ENCODE data around the gene GRSF1. TPM values are rescaled to one million over a fixed set of nuclear protein-coding genes. Genes with fewer than 3 reads are reported as not detected.

The GRSF1 gene
- total and polyA plus RNA-seq, 2 experiments from 2014 or later = 113 to 118 TPM

DNA sequence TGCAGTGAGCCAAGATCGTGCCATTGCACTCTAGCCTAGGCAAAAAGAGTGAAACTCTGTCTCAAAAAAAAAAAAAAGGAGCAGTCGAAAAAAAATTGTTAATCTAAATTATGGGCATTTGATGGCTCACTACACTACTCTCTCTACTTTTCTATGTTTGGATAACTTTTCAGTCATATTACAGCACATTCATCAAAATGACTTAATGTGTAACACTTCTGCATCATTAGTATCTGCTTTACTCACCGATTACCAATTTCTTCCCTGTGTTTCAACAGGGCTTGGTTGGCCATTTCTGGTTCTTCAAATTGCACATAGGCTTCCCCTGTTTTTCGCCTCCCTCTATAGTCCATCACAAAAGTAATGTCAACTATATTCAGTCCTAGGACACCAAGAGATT, 8.4 kb downstream of the GRSF1 start:
- Histone ChIP-seq H3K9me2 (ENCODE audit: insufficient read depth) (no peaks in the 10 kb centered on the region), H3K79me2 (ENCODE audit: insufficient read depth) (peaks cover 100% of the 10 kb centered on the region), H2AFZ (no peak overlapping the region), H3K4me3 (no peak overlapping the region), H3K9ac (no peak overlapping the region), H3K27ac (no peak overlapping the region), H3K4me1 (ENCODE audit: insufficient read depth) (peaks cover 2% of the 10 kb centered on the region; the same call in 1 of the 2 replicates), H3K36me3 (ENCODE audit: low read depth) (peaks cover 69% of the 10 kb centered on the region), H3K9me3 (ENCODE audit: low read depth) (no peaks in the 10 kb centered on the region), H4K20me1 (ENCODE audit: insufficient read depth) (no peaks in the 10 kb centered on the region; the same call in 1 of the 2 replicates), H3K4me2 (ENCODE audit: unreplicated experiment) (no peak overlapping the region), H3F3A (ENCODE audit: insufficient read depth) (peaks cover 4% of the 10 kb centered on the region; the same call in 1 of the 2 replicates), H3K27me3 (replicated peaks; ENCODE audit: insufficient read depth) (no peaks in the 10 kb centered on the region)
- in situ Hi-C loops (cut with MboI) = no loop called here
- TF ChIP-seq EZH2 (IDR thresholded peaks at IDR 0.05; ENCODE audit: insufficient read depth, poor library complexity, severe bottlenecking) (no peak), EZH2phosphoT487 (IDR thresholded peaks at IDR 0.05; ENCODE audit: insufficient read depth, low read depth) (no peak)
- no peak for DNase-seq
- WGBS, 2 experiments (ENCODE audit: low coverage in 1 of 2, low lambda C conversion rate in 2 of 2, missing lambda C conversion rate in 2 of 2) = 98 to 100% methylated on average over 4 of the region's 4 CpGs

GRCh38 chr4:70830054-70830453, 9.6 kb downstream of the GRSF1 start:
- H3K36me3 ChIP-seq (ENCODE audit: low read depth) = peaks cover 82% of the 10 kb centered on the region
- no peaks in the 10 kb centered on the region for H3K9me3 ChIP-seq (ENCODE audit: low read depth)
- H3K9me2 ChIP-seq (ENCODE audit: insufficient read depth) = no peaks in the 10 kb centered on the region
- no peak overlapping the region for H3K27ac ChIP-seq
- in situ Hi-C loops (cut with MboI) = no loop called here
- WGBS, 2 experiments (ENCODE audit: low coverage in 1 of 2, low lambda C conversion rate in 2 of 2, missing lambda C conversion rate in 2 of 2) = 100% methylated on average over 9 of the region's 9 CpGs
- no peaks in the 10 kb centered on the region for H4K20me1 ChIP-seq (ENCODE audit: insufficient read depth)
- H3K4me3 ChIP-seq = no peak overlapping the region
- TF ChIP-seq EZH2phosphoT487 (IDR thresholded peaks at IDR 0.05; ENCODE audit: insufficient read depth, low read depth) (no peak), EZH2 (IDR thresholded peaks at IDR 0.05; ENCODE audit: insufficient read depth, poor library complexity, severe bottlenecking) (no peak)
- no peak overlapping the region for H2AFZ ChIP-seq
- no peak overlapping the region for H3K9ac ChIP-seq
- H3K4me1 ChIP-seq (ENCODE audit: insufficient read depth) = no peaks in the 10 kb centered on the region; the same call in 1 of the 2 replicates
- peaks cover 4% of the 10 kb centered on the region; the same call in 1 of the 2 replicates for H3F3A ChIP-seq (ENCODE audit: insufficient read depth)
- H3K27me3 ChIP-seq (replicated peaks; ENCODE audit: insufficient read depth) = no peaks in the 10 kb centered on the region
- H3K4me2 ChIP-seq (ENCODE audit: unreplicated experiment) = no peak overlapping the region
- DNase-seq = no peak
- H3K79me2 ChIP-seq (ENCODE audit: insufficient read depth) = peaks cover 96% of the 10 kb centered on the region

DNA sequence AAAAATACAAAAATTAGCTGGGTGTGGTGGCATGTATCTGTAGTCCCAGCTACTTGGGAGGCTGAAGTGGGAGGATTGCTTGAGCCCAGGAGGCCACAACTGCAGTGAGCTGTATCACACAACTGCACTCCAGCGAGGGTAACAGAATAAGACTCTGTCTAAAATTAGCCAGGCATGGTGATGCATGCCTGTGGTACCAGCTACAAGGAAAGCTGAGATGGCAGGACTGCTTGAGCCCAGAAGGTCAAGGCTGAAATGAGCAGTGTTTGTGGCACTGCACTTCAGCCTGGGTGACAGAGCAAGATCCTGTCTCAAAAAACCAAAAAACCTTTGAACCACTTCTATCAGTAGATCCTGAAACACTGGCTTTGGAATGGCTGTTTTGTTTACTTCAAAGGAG, 10.2 kb downstream of the GRSF1 start:
- peaks cover 91% of the 10 kb centered on the region for H3K79me2 ChIP-seq (ENCODE audit: insufficient read depth)
- H4K20me1 ChIP-seq (ENCODE audit: insufficient read depth) = no peaks in the 10 kb centered on the region
- peaks cover 86% of the 10 kb centered on the region for H3K36me3 ChIP-seq (ENCODE audit: low read depth)

DNA sequence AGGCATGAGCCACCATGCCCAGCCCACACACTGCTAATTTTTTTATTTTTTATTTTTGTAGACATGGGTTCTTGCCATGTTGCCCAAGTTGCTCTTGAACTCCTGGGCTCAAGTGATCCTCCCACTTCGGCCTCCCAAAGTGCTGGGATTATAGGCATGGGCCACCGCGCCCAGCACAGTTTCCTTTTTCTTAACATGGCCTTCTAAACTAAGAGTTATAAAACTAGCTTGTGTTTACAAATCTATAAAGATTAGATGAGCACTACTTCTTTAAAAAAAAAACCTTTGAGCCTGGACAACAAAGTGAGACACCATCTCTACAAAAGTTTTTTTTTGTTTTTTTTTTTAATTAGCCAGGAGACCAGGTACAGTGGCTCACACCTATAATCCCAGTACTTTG, 10.7 kb downstream of the GRSF1 start:
- no peak overlapping the region for H2AFZ ChIP-seq
- H3K4me1 ChIP-seq (ENCODE audit: insufficient read depth) = no peaks in the 10 kb centered on the region; the same call in 1 of the 2 replicates
- no peak overlapping the region for H3K4me3 ChIP-seq
- no peak overlapping the region for H3K9ac ChIP-seq
- H3K9me2 ChIP-seq (ENCODE audit: insufficient read depth) = no peaks in the 10 kb centered on the region
- peaks cover 4% of the 10 kb centered on the region; the same call in 1 of the 2 replicates for H3F3A ChIP-seq (ENCODE audit: insufficient read depth)
- H3K36me3 ChIP-seq (ENCODE audit: low read depth) = peaks cover 86% of the 10 kb centered on the region
- H3K4me2 ChIP-seq (ENCODE audit: unreplicated experiment) = no peak overlapping the region
- in situ Hi-C loops (cut with MboI) = no loop called here
- H3K9me3 ChIP-seq (ENCODE audit: low read depth) = no peaks in the 10 kb centered on the region
- H3K79me2 ChIP-seq (ENCODE audit: insufficient read depth) = peaks cover 86% of the 10 kb centered on the region
- H3K27ac ChIP-seq = no peak overlapping the region
- no peak for DNase-seq
- no peak for TF ChIP-seq EZH2phosphoT487 (IDR thresholded peaks at IDR 0.05; ENCODE audit: insufficient read depth, low read depth)
- no peak for TF ChIP-seq EZH2 (IDR thresholded peaks at IDR 0.05; ENCODE audit: insufficient read depth, poor library complexity, severe bottlenecking)
- WGBS, 2 experiments (ENCODE audit: low coverage in 1 of 2, low lambda C conversion rate in 2 of 2, missing lambda C conversion rate in 2 of 2) = 97 to 98% methylated on average over 3 of the region's 3 CpGs
- H3K27me3 ChIP-seq (replicated peaks; ENCODE audit: insufficient read depth) = no peaks in the 10 kb centered on the region
- no peaks in the 10 kb centered on the region for H4K20me1 ChIP-seq (ENCODE audit: insufficient read depth)

More for the DNA sequence above, 10.2 kb downstream of the GRSF1 start:
- Histone ChIP-seq H3K9me2 (ENCODE audit: insufficient read depth) (no peaks in the 10 kb centered on the region), H3K27me3 (replicated peaks; ENCODE audit: insufficient read depth) (no peaks in the 10 kb centered on the region), H3K4me3 (no peak overlapping the region), H3F3A (ENCODE audit: insufficient read depth) (peaks cover 4% of the 10 kb centered on the region; the same call in 1 of the 2 replicates), H3K27ac (no peak overlapping the region), H3K9me3 (ENCODE audit: low read depth) (no peaks in the 10 kb centered on the region), H3K4me2 (ENCODE audit: unreplicated experiment) (no peak overlapping the region), H3K9ac (no peak overlapping the region), H3K4me1 (ENCODE audit: insufficient read depth) (no peaks in the 10 kb centered on the region; the same call in 1 of the 2 replicates), H2AFZ (no peak overlapping the region)
- 100% methylated on average over 1 of the region's 1 CpG for WGBS, 2 experiments (ENCODE audit: low coverage in 1 of 2, low lambda C conversion rate in 2 of 2, missing lambda C conversion rate in 2 of 2)
- TF ChIP-seq EZH2 (IDR thresholded peaks at IDR 0.05; ENCODE audit: insufficient read depth, poor library complexity, severe bottlenecking) = no peak
- no peak for TF ChIP-seq EZH2phosphoT487 (IDR thresholded peaks at IDR 0.05; ENCODE audit: insufficient read depth, low read depth)
- in situ Hi-C loops (cut with MboI) = no loop called here
- DNase-seq = no peak
